Limb (tissue), 2 donors: ENCODE data around the gene RIT1.

Experiments
- DNase-seq, 2 donors: peaks; one replicate each; pipeline ENCODE4 v3.0.0-alpha.2; 2016; ENCODE audit errors: extremely low spot score in 2 of 2

RIT1 gene

DNA sequence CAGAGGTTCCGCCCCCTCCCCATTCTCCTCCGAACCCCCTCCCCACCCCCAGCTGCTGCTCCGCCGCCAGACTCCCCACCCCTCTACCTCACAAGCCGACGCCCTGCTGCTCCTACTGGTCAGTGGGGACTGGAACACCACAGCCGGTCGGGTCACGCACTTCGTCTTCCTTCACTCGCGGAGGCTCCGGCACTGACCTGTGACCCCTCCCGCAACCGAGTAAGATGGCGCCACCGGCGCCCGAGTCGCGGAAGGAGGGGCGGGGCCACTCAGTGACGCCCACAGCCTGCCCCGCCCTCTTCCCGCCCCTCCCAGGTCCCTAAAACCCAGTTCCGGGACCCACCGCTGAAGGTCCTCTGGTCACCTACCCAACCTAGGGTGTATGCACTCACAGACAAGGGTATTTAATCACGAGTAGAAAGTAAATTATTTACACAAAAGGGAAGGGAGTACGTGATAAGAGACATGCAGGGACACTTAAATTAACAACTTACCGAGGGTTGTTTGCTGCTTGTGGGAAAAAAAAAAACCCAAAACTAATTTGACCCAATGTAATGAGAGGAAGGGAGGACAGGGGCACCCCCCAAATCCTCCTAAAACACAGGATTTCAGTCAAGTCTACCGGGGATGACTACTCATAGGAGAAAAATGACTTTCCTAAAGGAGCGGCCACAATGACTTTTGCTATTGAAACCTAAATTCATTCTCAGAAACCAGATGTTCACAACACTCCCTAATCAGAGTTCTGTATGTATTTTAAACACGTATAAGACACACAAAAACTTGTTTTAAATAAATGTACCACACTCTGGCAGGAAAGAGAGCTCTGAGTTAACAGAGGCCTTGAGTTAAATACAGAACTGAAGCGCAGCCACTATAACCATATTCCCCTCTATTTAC is at the start of gene RIT1:
Gene RIT1, minus strand, starts transcription at position 194 of the 900 bp plus-strand sequence. CDS start 588 bp downstream, outside the sequence.
- DNase-seq = peak; percentile 71 to 90

- no peak for DNase-seq
These were observed 49.1 kb upstream of the RIT1 start for GRCh38 chr1:155960081-155960745.

DNA sequence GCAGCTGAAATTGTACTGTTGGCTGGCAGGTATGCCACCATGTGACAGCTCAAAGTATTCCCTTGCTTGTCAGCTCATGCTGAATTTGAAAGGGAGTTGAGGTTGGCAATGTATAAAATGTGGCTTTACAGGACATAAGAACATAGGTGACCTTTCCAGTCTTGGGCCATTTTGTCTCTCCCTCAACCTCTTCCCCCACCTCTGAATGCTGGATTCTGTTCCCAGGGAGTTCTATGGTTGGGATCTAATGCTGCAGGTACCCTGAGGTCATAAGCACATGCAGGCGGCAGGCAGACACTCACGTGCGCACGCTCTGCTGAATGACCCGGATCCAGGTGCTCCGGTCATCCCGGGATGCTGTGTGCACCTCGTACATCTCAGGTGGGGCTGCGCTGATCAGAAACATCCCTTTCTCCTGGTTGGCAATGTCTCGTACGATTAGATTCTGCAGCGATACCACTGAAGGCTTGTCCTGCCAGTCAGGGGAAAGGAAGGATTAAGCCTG is 46.3 kb upstream of the RIT1 start:
- no peak for DNase-seq

DNA sequence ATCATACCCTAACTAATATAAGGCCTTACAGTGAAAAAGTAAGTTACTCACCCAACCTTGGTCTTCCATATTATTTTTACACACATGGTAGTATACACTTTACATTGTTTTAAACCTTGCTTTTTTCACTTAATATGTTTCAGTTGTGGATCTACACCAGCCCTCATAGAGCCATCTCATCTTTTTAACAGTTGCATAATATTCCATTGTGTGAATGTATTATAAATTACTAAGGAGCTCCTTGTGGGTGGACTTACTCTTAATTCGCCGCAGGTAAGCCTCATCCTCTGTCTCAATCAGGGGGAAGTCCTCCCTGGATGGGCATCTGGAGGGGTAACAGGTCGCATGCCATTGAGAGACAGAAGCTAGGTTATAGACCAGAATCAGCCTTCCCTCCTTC is 43.5 kb upstream of the RIT1 start:
- no peak for DNase-seq

DNA sequence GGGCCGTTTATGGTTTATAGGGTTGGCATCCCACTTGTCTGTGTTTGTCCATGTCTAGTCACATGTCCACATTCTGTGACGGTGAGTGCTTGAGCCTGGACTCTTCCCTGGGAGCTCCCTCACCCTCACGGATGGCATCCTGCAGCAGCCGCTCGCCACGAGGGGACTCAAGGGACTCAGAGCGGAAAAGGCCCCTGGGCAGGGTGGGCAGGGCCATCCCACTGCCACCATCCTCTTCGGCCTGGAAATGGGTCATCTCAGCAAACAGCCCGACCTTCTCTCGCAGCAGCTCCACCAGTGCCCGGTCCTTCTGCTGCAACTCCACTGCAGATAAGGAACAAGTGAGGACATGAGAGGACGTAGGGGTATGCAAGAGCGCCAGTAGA is 41.3 kb upstream of the RIT1 start:
- no peak for DNase-seq

GRCh38 chr1:155951753-155952504 is 40.8 kb upstream of the RIT1 start:
- no peak for DNase-seq

DNA sequence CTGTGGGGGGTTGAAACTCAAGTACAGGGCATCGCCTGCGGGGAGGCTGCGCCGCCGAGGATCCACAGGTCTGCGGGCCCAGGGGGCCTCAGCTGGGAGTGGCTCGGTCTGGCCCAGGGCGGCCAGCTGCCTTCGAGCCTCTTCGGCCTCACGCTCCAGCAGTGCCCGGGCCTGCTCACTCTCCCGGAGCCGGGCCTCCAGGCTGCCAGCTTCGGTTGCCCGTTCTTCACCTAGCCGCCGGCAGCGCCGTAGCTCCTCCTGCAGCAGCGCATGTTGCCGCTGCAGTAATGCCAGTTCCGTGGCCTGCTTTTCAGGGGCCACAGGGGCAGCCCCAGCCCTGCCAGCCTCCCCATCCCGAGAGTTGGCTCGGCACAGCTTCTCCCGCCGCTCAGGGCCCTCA is 39.7 kb upstream of the RIT1 start:
- no peak for DNase-seq

GRCh38 chr1:155947741-155948140 is 36.6 kb upstream of the RIT1 start:
- no peak for DNase-seq

DNA sequence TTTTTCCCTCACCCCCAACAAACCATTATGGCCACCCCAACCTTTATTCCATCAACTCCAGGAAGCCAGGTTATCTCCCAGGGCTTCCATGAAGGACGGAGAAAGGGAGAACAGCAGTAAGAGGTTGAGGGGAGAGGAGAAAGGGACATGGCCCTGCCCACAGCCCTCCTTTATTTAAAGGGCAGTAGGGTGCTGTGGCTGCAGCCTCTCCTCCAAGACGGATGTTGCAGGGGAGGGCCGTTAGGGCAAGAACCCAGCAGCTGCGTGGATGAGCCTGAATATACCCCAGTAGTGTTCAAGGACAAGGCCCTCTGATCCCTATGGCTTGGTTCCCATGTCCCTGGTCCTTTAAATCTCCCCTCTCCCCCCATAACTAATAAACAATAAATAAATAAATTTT is 36.1 kb upstream of the RIT1 start:
- no peak for DNase-seq

DNA sequence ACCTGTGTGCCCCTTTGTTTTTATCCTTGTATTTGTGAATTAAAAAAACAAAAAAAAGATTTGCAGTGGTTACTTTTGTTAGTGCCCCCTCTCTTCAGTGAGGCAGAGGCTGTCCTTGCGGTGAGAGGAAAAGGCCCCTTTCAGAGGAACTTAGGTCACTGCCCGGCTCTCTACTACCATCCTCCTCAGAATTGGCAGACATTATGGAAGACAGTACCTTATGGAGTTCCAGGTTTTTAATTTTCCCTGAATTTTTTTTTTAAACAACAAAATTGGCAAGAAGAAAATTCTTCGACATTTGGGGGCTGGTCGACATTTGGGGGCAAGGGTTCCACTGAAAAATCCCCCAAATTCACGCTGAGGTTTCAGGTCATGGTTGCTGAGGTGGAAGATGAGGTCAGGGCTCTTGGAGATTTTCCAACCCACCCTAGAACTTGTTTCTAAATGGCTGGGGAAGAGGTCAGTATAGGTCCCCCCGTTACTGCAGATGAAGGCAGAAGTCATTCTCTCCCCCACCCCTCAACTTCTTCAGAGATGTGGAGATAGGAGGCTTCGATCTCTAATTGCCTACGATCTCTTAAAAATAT is 35.6 kb upstream of the RIT1 start:
- DNase-seq = no peak

DNA sequence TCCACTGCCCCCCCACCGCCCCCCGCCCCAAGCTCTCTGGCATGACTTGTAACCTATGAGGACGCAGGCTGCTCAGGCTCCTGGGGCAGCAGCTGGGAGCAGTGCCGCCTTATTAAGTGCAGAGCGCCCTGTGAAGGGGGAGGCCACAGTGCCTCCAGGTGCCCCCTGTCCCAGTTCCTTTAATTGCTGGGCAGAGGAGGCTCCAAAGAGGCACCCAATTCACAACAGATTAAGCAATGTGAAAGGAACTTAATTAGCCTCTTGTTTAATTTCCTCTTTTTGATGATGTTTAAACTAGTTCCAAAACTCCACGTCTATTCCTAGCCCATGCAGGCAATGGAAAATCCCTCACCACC is 33.3 kb upstream of the RIT1 start:
- DNase-seq = no peak

DNA sequence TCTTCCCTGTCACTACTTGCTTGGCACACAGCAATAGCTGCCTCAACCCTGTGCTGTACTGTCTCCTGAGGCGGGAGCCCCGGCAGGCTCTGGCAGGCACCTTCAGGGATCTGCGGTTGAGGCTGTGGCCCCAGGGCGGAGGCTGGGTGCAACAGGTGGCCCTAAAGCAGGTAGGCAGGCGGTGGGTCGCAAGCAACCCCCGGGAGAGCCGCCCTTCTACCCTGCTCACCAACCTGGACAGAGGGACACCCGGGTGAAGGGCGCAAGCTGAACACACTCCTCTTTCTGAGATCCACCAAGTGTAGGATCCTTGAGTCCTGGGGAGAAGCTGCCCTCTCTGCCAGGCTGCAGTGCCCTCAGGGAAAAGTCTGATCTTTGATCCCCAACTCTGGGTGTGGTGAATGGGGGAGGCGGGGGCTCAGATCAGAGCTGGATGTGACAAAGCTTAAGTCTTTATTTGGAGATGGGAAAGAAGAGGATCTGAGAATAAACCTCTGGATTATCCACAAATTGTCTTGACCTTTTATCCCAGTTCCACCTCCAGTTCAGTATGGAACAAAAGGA is 31.5 kb upstream of the RIT1 start:
- DNase-seq = no peak

DNA sequence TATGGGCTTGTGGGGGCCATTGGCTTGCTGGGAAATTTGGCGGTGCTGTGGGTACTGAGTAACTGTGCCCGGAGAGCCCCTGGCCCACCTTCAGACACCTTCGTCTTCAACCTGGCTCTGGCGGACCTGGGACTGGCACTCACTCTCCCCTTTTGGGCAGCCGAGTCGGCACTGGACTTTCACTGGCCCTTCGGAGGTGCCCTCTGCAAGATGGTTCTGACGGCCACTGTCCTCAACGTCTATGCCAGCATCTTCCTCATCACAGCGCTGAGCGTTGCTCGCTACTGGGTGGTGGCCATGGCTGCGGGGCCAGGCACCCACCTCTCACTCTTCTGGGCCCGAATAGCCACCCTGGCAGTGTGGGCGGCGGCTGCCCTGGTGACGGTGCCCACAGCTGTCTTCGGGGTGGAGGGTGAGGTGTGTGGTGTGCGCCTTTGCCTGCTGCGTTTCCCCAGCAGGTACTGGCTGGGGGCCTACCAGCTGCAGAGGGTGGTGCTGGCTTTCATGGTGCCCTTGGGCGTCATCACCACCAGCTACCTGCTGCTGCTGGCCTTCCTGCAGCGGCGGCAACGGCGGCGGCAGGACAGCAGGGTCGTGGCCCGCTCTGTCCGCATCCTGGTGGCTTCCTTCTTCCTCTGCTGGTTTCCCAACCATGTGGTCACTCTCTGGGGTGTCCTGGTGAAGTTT is 30.8 kb upstream of the RIT1 start:
- no peak for DNase-seq

GRCh38 chr1:155940993-155941844 is 30.1 kb upstream of the RIT1 start, which contains the start of gene RXFP4:
Gene RXFP4 (plus strand): TSS chr1:155941638. CDS start chr1:155941710, 72 bp downstream.
- DNase-seq = no peak

GRCh38 chr1:155940482-155940992 is 29.4 kb upstream of the RIT1 start:
- DNase-seq = no peak

GRCh38 chr1:155938220-155938627 is 27.1 kb upstream of the RIT1 start:
- DNase-seq = peak in 1 of 2 donors; percentile 74

GRCh38 chr1:155934936-155935590 is 23.9 kb upstream of the RIT1 start:
- DNase-seq = no peak

DNA sequence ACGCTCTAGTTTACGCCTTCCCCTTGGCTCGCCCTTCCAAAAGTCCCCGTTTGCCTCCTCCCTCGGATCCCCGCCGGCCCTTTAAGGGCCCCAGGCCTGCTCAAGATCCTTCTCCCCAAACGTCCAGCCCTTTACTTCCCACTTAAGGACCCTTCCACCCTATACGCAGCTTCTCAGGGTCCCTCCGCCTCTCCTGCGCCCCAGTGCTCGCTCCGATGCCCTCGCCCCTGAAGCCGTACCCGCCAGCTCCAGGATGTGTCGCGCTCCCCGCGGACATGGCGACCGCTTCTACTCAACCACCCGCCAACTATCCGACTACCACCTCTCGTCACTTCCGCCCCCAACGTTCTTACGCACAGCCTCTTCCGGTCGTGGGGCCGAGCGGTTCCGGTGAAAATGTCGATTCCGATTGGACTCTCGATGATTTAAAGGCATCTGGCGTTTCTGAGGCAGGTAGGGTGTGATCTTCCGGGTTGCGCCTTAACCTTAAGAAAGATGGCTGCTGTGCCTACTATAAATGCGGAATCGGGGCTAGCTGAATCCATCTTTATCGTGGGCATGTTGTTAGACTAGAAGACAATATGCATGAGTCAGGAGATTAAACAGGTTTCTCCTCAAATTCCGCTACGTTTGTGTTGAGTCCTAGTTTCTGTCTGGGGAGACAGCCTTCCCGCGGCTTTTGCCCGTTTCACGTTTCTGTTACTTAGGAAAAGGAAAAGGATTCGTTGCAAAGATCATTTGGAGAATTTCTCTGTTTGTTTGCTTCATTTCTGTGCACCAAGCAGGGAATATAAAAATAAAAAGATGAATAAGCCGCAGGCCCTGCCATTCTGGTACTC is 23.2 kb upstream of the RIT1 start, which contains the start of gene KHDC4:
Gene KHDC4, minus strand, starts transcription at position 317 of the 839 bp plus-strand sequence. Its CDS starts 40 bp downstream, at position 277.
- DNase-seq = peak; percentile 95 to 99
